ENCODE measurements around the gene PPP1R1C.

The PPP1R1C gene

GRCh38 chr2:182077023-182077422 lies 91.4 kb downstream of the PPP1R1C start:
- no peak overlapping the region for H3K4me3 ChIP-seq
- H3K27me3 ChIP-seq: no peaks in the 10 kb centered on the region
- no peak for TF ChIP-seq CTCF (IDR thresholded peaks at IDR 0.05)
- H3K36me3 ChIP-seq: no peaks in the 10 kb centered on the region
- DNase-seq: no peak
- H3K27ac ChIP-seq: no peak overlapping the region
- H3K9me3 ChIP-seq: no peaks in the 10 kb centered on the region
- intact Hi-C loops (cut with DNase I; ENCODE audit: low total_unique reads): loop anchor here (5.0 kb wide), 1 partner anchor 335 kb away; no protein-coding TSS in a partner anchor
- peaks cover 0 to 8% (median 0%) of the 10 kb centered on the region in 4 donors for H3K4me1 ChIP-seq

- peak; percentile 69 to 78 for TF ChIP-seq CTCF (IDR thresholded peaks at IDR 0.05)
- peaks cover 0 to 8% (median 0%) of the 10 kb centered on the region in 4 donors for H3K4me1 ChIP-seq
- no peaks in the 10 kb centered on the region for H3K27me3 ChIP-seq
- H3K27ac ChIP-seq: no peak overlapping the region
- H3K9me3 ChIP-seq: no peaks in the 10 kb centered on the region
- peak in 1 of 2 donors; percentile 28 for DNase-seq
- intact Hi-C loops (cut with DNase I; ENCODE audit: low total_unique reads): loop anchor here (5.0 kb wide), 1 partner anchor 335 kb away; no protein-coding TSS in a partner anchor
- H3K36me3 ChIP-seq: no peaks in the 10 kb centered on the region
- H3K4me3 ChIP-seq: no peak overlapping the region
Measured at GRCh38 chr2:182077448-182078142, 91.9 kb downstream of the PPP1R1C start.

GRCh38 chr2:182078988-182079602 lies 93.4 kb downstream of the PPP1R1C start:
- TF ChIP-seq CTCF (IDR thresholded peaks at IDR 0.05): no peak
- Histone ChIP-seq H3K27ac (no peak overlapping the region), H3K4me1 (peaks cover 0 to 8% (median 0%) of the 10 kb centered on the region in 4 donors), H3K4me3 (no peak overlapping the region), H3K9me3 (no peaks in the 10 kb centered on the region), H3K27me3 (no peaks in the 10 kb centered on the region), H3K36me3 (no peaks in the 10 kb centered on the region)
- no peak for DNase-seq
- intact Hi-C loops (cut with DNase I; ENCODE audit: low total_unique reads): loop anchor here (5.0 kb wide), 1 partner anchor 337 kb away; no protein-coding TSS in a partner anchor

GRCh38 chr2:182080493-182080892 lies 94.8 kb downstream of the PPP1R1C start:
- H3K4me3 ChIP-seq: no peak overlapping the region
- H3K27ac ChIP-seq: no peak overlapping the region
- no peaks in the 10 kb centered on the region for H3K27me3 ChIP-seq
- peaks cover 0 to 8% (median 0%) of the 10 kb centered on the region in 4 donors for H3K4me1 ChIP-seq
- no peak for TF ChIP-seq CTCF (IDR thresholded peaks at IDR 0.05)
- intact Hi-C loops (cut with DNase I; ENCODE audit: low total_unique reads): no loop called here
- H3K36me3 ChIP-seq: no peaks in the 10 kb centered on the region
- DNase-seq: no peak
- no peaks in the 10 kb centered on the region for H3K9me3 ChIP-seq

- H3K4me3 ChIP-seq: no peak overlapping the region
- H3K27me3 ChIP-seq: no peaks in the 10 kb centered on the region
- no peaks in the 10 kb centered on the region for H3K9me3 ChIP-seq
- intact Hi-C loops (cut with DNase I; ENCODE audit: low total_unique reads): no loop called here
- H3K4me1 ChIP-seq: peaks cover 0 to 8% (median 0%) of the 10 kb centered on the region in 4 donors
- no peak overlapping the region for H3K27ac ChIP-seq
- no peak for TF ChIP-seq CTCF (IDR thresholded peaks at IDR 0.05)
- DNase-seq: no peak
- H3K36me3 ChIP-seq: no peaks in the 10 kb centered on the region
Measured at GRCh38 chr2:182081602-182082260, 96.1 kb downstream of the PPP1R1C start.

Measured in tibial artery (tissue), 4 donors.